ENCODE results near the gene ITGA2.
"Not testable (repeated sequence)": the region's sequence is repeated elsewhere in the genome, so short reads cannot be mapped to it uniquely, and the experiment has no call there.

ITGA2 gene

GRCh38 chr5:52976157-52976556 is 13.0 kb upstream of the ITGA2 start:
- not testable (repeated sequence) for ATAC-seq (ENCODE audit: low read depth); H3K4me3 Mint-ChIP-seq; H3K36me3 Mint-ChIP-seq; DNase-seq (ENCODE audit: low spot score in 2 of 2); H3K27ac Mint-ChIP-seq; H3K9me3 Mint-ChIP-seq; H3K4me1 Mint-ChIP-seq
- H3K27me3 Mint-ChIP-seq = peaks cover 12% of the 10 kb centered on the region

- Mint-ChIP-seq H3K36me3 (no peaks in the 10 kb centered on the region), H3K27me3 (peaks cover 14% of the 10 kb centered on the region), H3K27ac (no peak overlapping the region), H3K4me1 (no peaks in the 10 kb centered on the region), H3K4me3 (no peak overlapping the region), H3K9me3 (peaks cover 4% of the 10 kb centered on the region)
- ATAC-seq (ENCODE audit: low read depth) = no peak
- no peak for DNase-seq (ENCODE audit: low spot score in 2 of 2)
Observed at GRCh38 chr5:52977264-52977897, 11.8 kb upstream of the ITGA2 start.

GRCh38 chr5:52981507-52981906 is 7.6 kb upstream of the ITGA2 start:
- Mint-ChIP-seq H3K4me3 (no peak overlapping the region), H3K9me3 (no peaks in the 10 kb centered on the region), H3K4me1 (no peaks in the 10 kb centered on the region), H3K27ac (no peak overlapping the region), H3K36me3 (no peaks in the 10 kb centered on the region), H3K27me3 (peaks cover 21% of the 10 kb centered on the region)
- DNase-seq (ENCODE audit: low spot score in 2 of 2) (no peak), ATAC-seq (ENCODE audit: low read depth) (no peak)

GRCh38 chr5:52983731-52984636 is 5.2 kb upstream of the ITGA2 start:
- H3K36me3 Mint-ChIP-seq = no peaks in the 10 kb centered on the region
- H3K4me3 Mint-ChIP-seq = no peak overlapping the region
- no peak for DNase-seq (ENCODE audit: low spot score in 2 of 2)
- ATAC-seq (ENCODE audit: low read depth) = no peak
- H3K9me3 Mint-ChIP-seq = no peaks in the 10 kb centered on the region
- H3K4me1 Mint-ChIP-seq = peaks cover 4% of the 10 kb centered on the region
- no peak overlapping the region for H3K27ac Mint-ChIP-seq
- H3K27me3 Mint-ChIP-seq = peaks cover 28% of the 10 kb centered on the region

GRCh38 chr5:52985306-52985705 is 3.8 kb upstream of the ITGA2 start:
- no peak for ATAC-seq (ENCODE audit: low read depth)
- no peaks in the 10 kb centered on the region for H3K9me3 Mint-ChIP-seq

GRCh38 chr5:52987711-52988331 is 1.3 kb upstream of the ITGA2 start:
- Mint-ChIP-seq H3K4me3 (no peak overlapping the region), H3K4me1 (peaks cover 4% of the 10 kb centered on the region), H3K27ac (no peak overlapping the region), H3K9me3 (no peaks in the 10 kb centered on the region), H3K27me3 (peaks cover 30% of the 10 kb centered on the region), H3K36me3 (no peaks in the 10 kb centered on the region)
- DNase-seq (ENCODE audit: low spot score in 2 of 2) (no peak), ATAC-seq (ENCODE audit: low read depth) (no peak)

More at GRCh38 chr5:52985306-52985705, 3.8 kb upstream of the ITGA2 start:
- H3K27ac Mint-ChIP-seq = no peak overlapping the region
- H3K4me3 Mint-ChIP-seq = no peak overlapping the region
- peaks cover 25% of the 10 kb centered on the region for H3K27me3 Mint-ChIP-seq
- peaks cover 4% of the 10 kb centered on the region for H3K4me1 Mint-ChIP-seq
- H3K36me3 Mint-ChIP-seq = no peaks in the 10 kb centered on the region
- DNase-seq (ENCODE audit: low spot score in 2 of 2) = no peak

- H3K4me1 Mint-ChIP-seq = peaks cover 4% of the 10 kb centered on the region
- no peaks in the 10 kb centered on the region for H3K36me3 Mint-ChIP-seq
- DNase-seq (ENCODE audit: low spot score in 2 of 2) (no peak), ATAC-seq (ENCODE audit: low read depth) (peak; percentile 34)
- peak overlapping the region; percentile 68 for H3K4me3 Mint-ChIP-seq
- no peak overlapping the region for H3K27ac Mint-ChIP-seq
- peaks cover 31% of the 10 kb centered on the region for H3K27me3 Mint-ChIP-seq
- H3K9me3 Mint-ChIP-seq = no peaks in the 10 kb centered on the region
Observed at GRCh38 chr5:52988335-52989024, 672 bp upstream of the ITGA2 start.

GRCh38 chr5:52989781-52990527 is 802 bp downstream of the ITGA2 start:
- ATAC-seq (ENCODE audit: low read depth) (peak; percentile 48), DNase-seq (ENCODE audit: low spot score in 2 of 2) (no peak)
- no peak overlapping the region for H3K27ac Mint-ChIP-seq
- no peaks in the 10 kb centered on the region for H3K36me3 Mint-ChIP-seq
- H3K9me3 Mint-ChIP-seq = no peaks in the 10 kb centered on the region
- peak overlapping the region; percentile 73 for H3K4me3 Mint-ChIP-seq
- H3K4me1 Mint-ChIP-seq = peaks cover 4% of the 10 kb centered on the region
- H3K27me3 Mint-ChIP-seq = peaks cover 32% of the 10 kb centered on the region

GRCh38 chr5:52990528-52990925 is 1.4 kb downstream of the ITGA2 start:
- H3K4me3 Mint-ChIP-seq = no peak overlapping the region
- no peaks in the 10 kb centered on the region for H3K36me3 Mint-ChIP-seq
- ATAC-seq (ENCODE audit: low read depth) = no peak
- peaks cover 29% of the 10 kb centered on the region for H3K27me3 Mint-ChIP-seq
- no peak for DNase-seq (ENCODE audit: low spot score in 2 of 2)
- no peak overlapping the region for H3K27ac Mint-ChIP-seq
- no peaks in the 10 kb centered on the region for H3K9me3 Mint-ChIP-seq
- H3K4me1 Mint-ChIP-seq = peaks cover 4% of the 10 kb centered on the region

- no peak for ATAC-seq (ENCODE audit: low read depth)
- Mint-ChIP-seq H3K27me3 (peaks cover 14% of the 10 kb centered on the region), H3K27ac (no peak overlapping the region), H3K4me1 (peaks cover 4% of the 10 kb centered on the region), H3K36me3 (no peaks in the 10 kb centered on the region), H3K4me3 (no peak overlapping the region), H3K9me3 (no peaks in the 10 kb centered on the region)
- no peak for DNase-seq (ENCODE audit: low spot score in 2 of 2)
Observed at GRCh38 chr5:52993367-52993766, 4.2 kb downstream of the ITGA2 start.

GRCh38 chr5:52994266-52994665 is 5.1 kb downstream of the ITGA2 start:
- H3K4me3 Mint-ChIP-seq = no peak overlapping the region

GRCh38 chr5:52995095-52995494 is 5.9 kb downstream of the ITGA2 start:
- H3K36me3 Mint-ChIP-seq = no peaks in the 10 kb centered on the region
- no peaks in the 10 kb centered on the region for H3K9me3 Mint-ChIP-seq
- no peak overlapping the region for H3K4me3 Mint-ChIP-seq
- ATAC-seq (ENCODE audit: low read depth) (no peak), DNase-seq (ENCODE audit: low spot score in 2 of 2) (no peak)
- no peaks in the 10 kb centered on the region for H3K4me1 Mint-ChIP-seq
- H3K27me3 Mint-ChIP-seq = peaks cover 14% of the 10 kb centered on the region
- no peak overlapping the region for H3K27ac Mint-ChIP-seq

More at GRCh38 chr5:52994266-52994665, 5.1 kb downstream of the ITGA2 start:
- Mint-ChIP-seq H3K36me3 (no peaks in the 10 kb centered on the region), H3K27me3 (peaks cover 14% of the 10 kb centered on the region), H3K4me1 (no peaks in the 10 kb centered on the region), H3K9me3 (no peaks in the 10 kb centered on the region), H3K27ac (no peak overlapping the region)
- ATAC-seq (ENCODE audit: low read depth) (no peak), DNase-seq (ENCODE audit: low spot score in 2 of 2) (no peak)

GRCh38 chr5:52995914-52996313 is 6.8 kb downstream of the ITGA2 start:
- Mint-ChIP-seq H3K27me3 (peaks cover 14% of the 10 kb centered on the region), H3K27ac (no peak overlapping the region), H3K36me3 (no peaks in the 10 kb centered on the region), H3K9me3 (no peaks in the 10 kb centered on the region), H3K4me1 (no peaks in the 10 kb centered on the region), H3K4me3 (no peak overlapping the region)
- ATAC-seq (ENCODE audit: low read depth) (no peak), DNase-seq (ENCODE audit: low spot score in 2 of 2) (no peak)
